Neural cell (in vitro differentiated cells): ENCODE results near the gene HELZ.

Source experiments
- EP300 ChIP-seq: fragments of 450-650 bp; conservative IDR thresholded peaks from 2 replicates; pipeline ENCODE4 v1.6.1; 2014; ENCODE audit warnings: antibody characterized with exemption, mild to moderate bottlenecking, moderate library complexity; ENCODE audit not compliant: poor library complexity, severe bottlenecking
- EZH2 ChIP-seq: fragments of 200-600, 300-800 bp; shearing (Covaris generic), sonication (generic); IDR thresholded peaks from 2 replicates; pipeline ENCODE4 v1.6.1; 2014; ENCODE audit warnings: antibody characterized with exemption, low read length, borderline replicate concordance, mild to moderate bottlenecking; ENCODE audit not compliant: insufficient read depth, poor library complexity, severe bottlenecking
- TAF1 ChIP-seq: IDR thresholded peaks from 2 replicates; pipeline ENCODE4 v1.6.1; 2012; ENCODE audit warnings: low read depth
- TF ChIP-seq, protein P1 (sequence below): fragments of 450-650 bp; IDR thresholded peaks from 2 replicates; pipeline ENCODE4 v1.5.1; 2014; ENCODE audit warnings: antibody characterized with exemption, mild to moderate bottlenecking, moderate library complexity; ENCODE audit not compliant: poor library complexity, severe bottlenecking

DNA sequence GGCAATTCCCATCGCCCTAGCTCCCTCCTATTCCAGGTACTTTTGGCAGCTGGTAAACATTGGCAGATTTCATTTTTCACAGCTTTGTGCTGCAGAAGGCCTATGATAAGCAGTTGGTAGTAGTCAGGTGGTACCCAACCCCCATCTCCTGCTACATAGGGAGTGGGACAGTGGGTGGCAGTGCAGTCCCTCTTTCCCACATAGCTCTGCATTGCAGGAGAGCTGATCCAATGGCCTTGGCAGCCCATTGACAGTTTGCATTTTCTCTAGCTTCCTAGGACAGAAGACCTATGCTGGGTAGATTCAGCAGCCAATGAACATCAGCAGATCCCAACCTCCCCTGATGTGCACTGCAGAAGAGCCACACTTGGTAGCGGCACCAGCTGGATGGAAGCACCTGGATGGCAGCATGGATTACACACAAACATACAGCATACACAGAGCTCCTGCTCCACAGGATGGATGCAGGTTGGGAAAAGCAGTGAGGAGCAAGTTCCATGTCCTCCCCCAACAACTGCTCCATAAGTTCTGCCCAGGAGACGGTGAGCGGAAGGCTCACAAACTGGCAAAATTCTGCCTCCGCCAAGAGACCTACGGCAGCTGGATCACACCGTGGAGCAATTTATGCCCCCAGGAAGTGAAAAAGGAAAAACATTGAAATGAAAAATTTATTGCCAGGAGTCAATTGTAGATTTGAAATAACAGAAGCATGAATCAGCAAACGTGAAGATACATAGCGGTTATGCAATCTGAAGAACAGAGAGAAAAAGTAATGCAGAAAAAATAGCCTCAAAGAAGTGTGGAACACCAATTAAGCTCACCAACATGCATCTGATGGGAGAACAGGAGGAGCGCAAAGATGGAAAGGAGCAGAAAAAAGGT, 105.0 kb downstream of the HELZ start:
- TF ChIP-seq EZH2: no peak
- TF ChIP-seq, protein P1, sequence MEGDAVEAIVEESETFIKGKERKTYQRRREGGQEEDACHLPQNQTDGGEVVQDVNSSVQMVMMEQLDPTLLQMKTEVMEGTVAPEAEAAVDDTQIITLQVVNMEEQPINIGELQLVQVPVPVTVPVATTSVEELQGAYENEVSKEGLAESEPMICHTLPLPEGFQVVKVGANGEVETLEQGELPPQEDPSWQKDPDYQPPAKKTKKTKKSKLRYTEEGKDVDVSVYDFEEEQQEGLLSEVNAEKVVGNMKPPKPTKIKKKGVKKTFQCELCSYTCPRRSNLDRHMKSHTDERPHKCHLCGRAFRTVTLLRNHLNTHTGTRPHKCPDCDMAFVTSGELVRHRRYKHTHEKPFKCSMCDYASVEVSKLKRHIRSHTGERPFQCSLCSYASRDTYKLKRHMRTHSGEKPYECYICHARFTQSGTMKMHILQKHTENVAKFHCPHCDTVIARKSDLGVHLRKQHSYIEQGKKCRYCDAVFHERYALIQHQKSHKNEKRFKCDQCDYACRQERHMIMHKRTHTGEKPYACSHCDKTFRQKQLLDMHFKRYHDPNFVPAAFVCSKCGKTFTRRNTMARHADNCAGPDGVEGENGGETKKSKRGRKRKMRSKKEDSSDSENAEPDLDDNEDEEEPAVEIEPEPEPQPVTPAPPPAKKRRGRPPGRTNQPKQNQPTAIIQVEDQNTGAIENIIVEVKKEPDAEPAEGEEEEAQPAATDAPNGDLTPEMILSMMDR: no peak
- no peak for TF ChIP-seq EP300
- no peak for TF ChIP-seq TAF1
